Gastroesophageal sphincter (tissue), 4 donors: ENCODE measurements around the gene PLXNA1. TPM values are rescaled to one million over a fixed set of nuclear protein-coding genes. Genes with fewer than 3 reads are reported as not detected.

Experiments used
- ATAC-seq: fragments of 150-250 bp; one replicate; pipeline ENCODE4 v1.9.1; 2016; ENCODE audit warnings: mild to moderate bottlenecking, moderate library complexity
- H3K27ac ChIP-seq, 4 donors: fragments of 200-600 bp; sonication (generic) in 3 of 4; 1 replicate in 3 of 4; 2 replicates in 1 of 4; pipeline ENCODE4 v1.5.1; 2016 to 2019
- H3K27me3 ChIP-seq: fragments of 200-600 bp; sonication (generic); one replicate; pipeline ENCODE4 v1.5.1; 2019
- H3K36me3 ChIP-seq, 2 donors: fragments of 200-600 bp; sonication (generic); one replicate each; pipeline ENCODE4 v1.5.1; 2019; ENCODE audit warnings: control low read depth in 1 of 2
- H3K4me1 ChIP-seq, 3 donors: fragments of 200-600 bp; sonication (generic); 1 replicate in 2 of 3; 2 replicates in 1 of 3; pipeline ENCODE4 v1.5.1; 2016 to 2019; ENCODE audit warnings: control low read depth in 2 of 3
- H3K4me3 ChIP-seq, 2 donors: fragments of 200-600 bp; sonication (generic); one replicate each; pipeline ENCODE4 v1.5.1; 2019; ENCODE audit warnings: mild to moderate bottlenecking in 1 of 2, moderate library complexity in 1 of 2
- H3K9me3 ChIP-seq, 3 donors: fragments of 200-600 bp; sonication (generic); one replicate each; pipeline ENCODE4 v1.5.1; 2017 to 2019; ENCODE audit warnings: control low read depth in 2 of 3
- CTCF ChIP-seq, 4 experiments: fragments of 200-600 bp in 2 of 4; fragments of 450-650 bp in 2 of 4; sonication (generic) in 1 of 4; IDR thresholded peaks; one replicate each; pipeline ENCODE4 v1.5.1; 2017 to 2019; ENCODE audit warnings: antibody characterized with exemption in 4 of 4, mild to moderate bottlenecking in 2 of 4, moderate library complexity in 2 of 4
- EP300 ChIP-seq: sonication (generic); formaldehyde crosslinking; IDR thresholded peaks from one replicate; pipeline ENCODE4 v1.6.1; 2017; ENCODE audit warnings: antibody characterized with exemption, mild to moderate bottlenecking
- POLR2A ChIP-seq, 2 donors: fragments of 450-650 bp; IDR thresholded peaks; one replicate each; pipeline ENCODE4 v1.6.1; 2017; ENCODE audit warnings: antibody characterized with exemption in 2 of 2, mild to moderate bottlenecking in 2 of 2, moderate library complexity in 1 of 2
- POLR2AphosphoS5 ChIP-seq: sonication (generic); formaldehyde crosslinking; IDR thresholded peaks from one replicate; pipeline ENCODE4 v1.6.1; 2017; ENCODE audit warnings: antibody characterized with exemption
- WGBS, 2 donors: methylation state at CpG; one replicate each; pipeline ENCODE4 v1.1.5; 2018; ENCODE audit warnings: low coverage in 1 of 2; 5-methylcytosine and 5-hydroxymethylcytosine counted together
- total RNA-seq, 4 donors: library from RNA; depleted of rRNA; stranded (reverse); fragments of >200 nt; gene quantifications; one replicate each; pipeline ENCODE4 v1.1.0, GENCODE V29; 2016

PLXNA1 gene
- total RNA-seq, 4 donors from 2014 or later, result 20.1 to 86.7 (median 31.9) TPM

GRCh38 chr3:126997455-126998038, 14.6 kb downstream of the PLXNA1 start:
- Histone ChIP-seq H3K9me3 (no peaks in the 10 kb centered on the region), H3K4me1 (peaks cover 0 to 73% (median 48%) of the 10 kb centered on the region in 3 donors), H3K27me3 (no peaks in the 10 kb centered on the region), H3K4me3 (no peak overlapping the region), H3K36me3 (no peaks in the 10 kb centered on the region), H3K27ac (no peak overlapping the region)
- no peak for TF ChIP-seq POLR2A (IDR thresholded peaks at IDR 0.05)
- no peak for TF ChIP-seq POLR2AphosphoS5
- no peak for TF ChIP-seq EP300
- no peak for TF ChIP-seq CTCF (IDR thresholded peaks at IDR 0.05)
- WGBS, 2 donors, result no CpG with 5 or more reads among the region's 19 CpGs
- ATAC-seq, result no peak

- Histone ChIP-seq H3K9me3 (no peaks in the 10 kb centered on the region), H3K4me3 (no peak overlapping the region), H3K27ac (no peak overlapping the region), H3K36me3 (no peaks in the 10 kb centered on the region), H3K4me1 (peaks cover 0 to 73% (median 47%) of the 10 kb centered on the region in 3 donors), H3K27me3 (no peaks in the 10 kb centered on the region)
- no peak for ATAC-seq
- TF ChIP-seq POLR2A (IDR thresholded peaks at IDR 0.05) (no peak), POLR2AphosphoS5 (no peak), EP300 (no peak), CTCF (IDR thresholded peaks at IDR 0.05) (no peak)
- no CpG with 5 or more reads among the region's 4 CpGs for WGBS, 2 donors
Measured at GRCh38 chr3:126998320-126998719, 15.4 kb downstream of the PLXNA1 start.

- Histone ChIP-seq H3K4me1 (peaks cover 0 to 73% (median 43%) of the 10 kb centered on the region in 3 donors), H3K9me3 (no peaks in the 10 kb centered on the region), H3K36me3 (no peaks in the 10 kb centered on the region)
Measured at GRCh38 chr3:126998728-126999127, 15.8 kb downstream of the PLXNA1 start.

GRCh38 chr3:126999383-126999782, 16.5 kb downstream of the PLXNA1 start:
- Histone ChIP-seq H3K4me1 (peaks cover 0 to 69% (median 36%) of the 10 kb centered on the region in 3 donors), H3K27ac (peak overlapping the region in 2 of 4 donors; percentile 17 to 31), H3K4me3 (no peak overlapping the region), H3K27me3 (no peaks in the 10 kb centered on the region), H3K36me3 (no peaks in the 10 kb centered on the region), H3K9me3 (no peaks in the 10 kb centered on the region)
- no CpG with 5 or more reads among the region's 15 CpGs for WGBS, 2 donors
- no peak for ATAC-seq
- TF ChIP-seq CTCF (IDR thresholded peaks at IDR 0.05), result no peak
- TF ChIP-seq POLR2A (IDR thresholded peaks at IDR 0.05), result no peak
- no peak for TF ChIP-seq EP300
- TF ChIP-seq POLR2AphosphoS5, result no peak

More at GRCh38 chr3:126998728-126999127, 15.8 kb downstream of the PLXNA1 start:
- Histone ChIP-seq H3K27me3 (no peaks in the 10 kb centered on the region), H3K27ac (peak overlapping the region in 1 of 4 donors; percentile 31), H3K4me3 (no peak overlapping the region)
- 63% methylated on average over 2 of the region's 3 CpGs; no CpG with 5 or more reads in 1 of the 2 donors for WGBS, 2 donors
- TF ChIP-seq CTCF (IDR thresholded peaks at IDR 0.05), result no peak
- TF ChIP-seq EP300, result no peak
- no peak for TF ChIP-seq POLR2A (IDR thresholded peaks at IDR 0.05)
- no peak for TF ChIP-seq POLR2AphosphoS5
- no peak for ATAC-seq

GRCh38 chr3:127000119-127000518, 17.2 kb downstream of the PLXNA1 start:
- peak overlapping the region in 1 of 4 donors; percentile 11 for H3K27ac ChIP-seq

More at GRCh38 chr3:127000119-127000518, 17.2 kb downstream of the PLXNA1 start:
- no CpG with 5 or more reads among the region's 15 CpGs for WGBS, 2 donors
- Histone ChIP-seq H3K4me3 (no peak overlapping the region), H3K9me3 (no peaks in the 10 kb centered on the region), H3K27me3 (no peaks in the 10 kb centered on the region), H3K4me1 (peaks cover 0 to 62% (median 29%) of the 10 kb centered on the region in 3 donors), H3K36me3 (no peaks in the 10 kb centered on the region)
- no peak for ATAC-seq
- TF ChIP-seq EP300 (no peak), POLR2A (IDR thresholded peaks at IDR 0.05) (no peak), POLR2AphosphoS5 (no peak), CTCF (IDR thresholded peaks at IDR 0.05) (no peak)
